Testis (tissue), 2 donors: ENCODE data around the gene TLE4.

Experiments used
- POLR2A ChIP-seq: fragments of 450-650 bp; IDR thresholded peaks from one replicate; pipeline ENCODE4 v1.6.1; 2017; ENCODE audit warnings: antibody characterized with exemption, mild to moderate bottlenecking, moderate library complexity
- TF ChIP-seq, protein P1 (sequence below), 3 experiments: fragments of 450-650 bp in 2 of 3; fragments of 200-600 bp in 1 of 3; sonication (generic) in 1 of 3; IDR thresholded peaks; one replicate each; pipeline ENCODE4 v1.5.1; 2016 to 2019; ENCODE audit warnings: antibody characterized with exemption in 3 of 3, mild to moderate bottlenecking in 2 of 3, moderate library complexity in 1 of 3

DNA sequence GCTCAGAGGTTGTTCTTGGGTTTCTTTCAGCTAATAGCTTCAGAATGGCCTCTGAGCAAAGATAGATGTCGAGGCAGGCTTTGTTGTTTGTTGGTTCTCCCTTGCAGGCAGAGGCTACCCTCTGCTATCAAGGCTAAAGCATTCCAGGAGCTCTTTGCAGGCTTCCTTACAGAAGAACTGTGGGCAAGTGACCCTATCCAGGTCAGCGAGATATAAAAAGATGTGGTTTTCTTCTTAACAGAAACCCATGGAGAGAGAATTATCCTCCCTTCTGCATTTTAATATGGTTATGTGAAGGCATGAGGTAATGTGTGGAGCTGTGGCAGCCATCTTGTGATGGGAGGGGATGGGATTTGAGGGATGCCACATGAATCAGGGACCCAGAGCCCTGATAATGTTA lies 67.0 kb downstream of the TLE4 start:
- TF ChIP-seq, protein P1, sequence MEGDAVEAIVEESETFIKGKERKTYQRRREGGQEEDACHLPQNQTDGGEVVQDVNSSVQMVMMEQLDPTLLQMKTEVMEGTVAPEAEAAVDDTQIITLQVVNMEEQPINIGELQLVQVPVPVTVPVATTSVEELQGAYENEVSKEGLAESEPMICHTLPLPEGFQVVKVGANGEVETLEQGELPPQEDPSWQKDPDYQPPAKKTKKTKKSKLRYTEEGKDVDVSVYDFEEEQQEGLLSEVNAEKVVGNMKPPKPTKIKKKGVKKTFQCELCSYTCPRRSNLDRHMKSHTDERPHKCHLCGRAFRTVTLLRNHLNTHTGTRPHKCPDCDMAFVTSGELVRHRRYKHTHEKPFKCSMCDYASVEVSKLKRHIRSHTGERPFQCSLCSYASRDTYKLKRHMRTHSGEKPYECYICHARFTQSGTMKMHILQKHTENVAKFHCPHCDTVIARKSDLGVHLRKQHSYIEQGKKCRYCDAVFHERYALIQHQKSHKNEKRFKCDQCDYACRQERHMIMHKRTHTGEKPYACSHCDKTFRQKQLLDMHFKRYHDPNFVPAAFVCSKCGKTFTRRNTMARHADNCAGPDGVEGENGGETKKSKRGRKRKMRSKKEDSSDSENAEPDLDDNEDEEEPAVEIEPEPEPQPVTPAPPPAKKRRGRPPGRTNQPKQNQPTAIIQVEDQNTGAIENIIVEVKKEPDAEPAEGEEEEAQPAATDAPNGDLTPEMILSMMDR (IDR thresholded peaks at IDR 0.05) = no peak
- no peak for TF ChIP-seq POLR2A
